Fibroblast of mammary gland (primary cell): ENCODE data around the gene MRPS22.

Experiments used
- DNase-seq: peaks from one replicate; pipeline ENCODE4 v3.0.0-alpha.2; 2010; ENCODE audit warnings: low read depth
- H3K4me3 ChIP-seq: 2 replicates; pipeline ENCODE4 v1.5.1; 2011; ENCODE audit warnings: low read depth, mild to moderate bottlenecking, low read length, moderate library complexity; ENCODE audit not compliant: control insufficient read depth
- TF ChIP-seq, protein P1 (sequence below): conservative IDR thresholded peaks from 2 replicates; pipeline ENCODE4 v1.5.1; 2011; ENCODE audit warnings: low read depth, low read length, inconsistent platforms; ENCODE audit not compliant: control insufficient read depth, insufficient read depth

The MRPS22 gene

DNA sequence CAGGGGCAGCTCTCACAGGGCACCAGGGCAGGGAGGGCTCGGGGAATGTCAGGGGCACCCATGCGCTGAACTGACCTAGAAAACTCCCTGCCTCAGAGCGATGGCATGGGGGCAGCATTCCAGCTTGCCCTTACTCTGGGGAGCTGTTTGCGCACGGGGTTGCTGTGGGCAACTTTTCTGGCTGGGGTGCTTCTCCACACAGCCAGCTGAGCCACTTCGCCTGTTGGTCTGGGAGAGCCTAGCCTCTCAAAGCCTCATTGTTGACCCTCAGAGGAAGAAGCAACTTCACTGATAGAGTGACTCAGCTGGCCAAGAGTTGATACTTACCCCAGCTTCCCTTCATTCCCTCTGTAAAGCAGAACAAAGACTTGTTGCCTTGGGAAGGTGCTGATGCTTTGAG, 42.6 kb upstream of the MRPS22 start:
- TF ChIP-seq, protein P1, sequence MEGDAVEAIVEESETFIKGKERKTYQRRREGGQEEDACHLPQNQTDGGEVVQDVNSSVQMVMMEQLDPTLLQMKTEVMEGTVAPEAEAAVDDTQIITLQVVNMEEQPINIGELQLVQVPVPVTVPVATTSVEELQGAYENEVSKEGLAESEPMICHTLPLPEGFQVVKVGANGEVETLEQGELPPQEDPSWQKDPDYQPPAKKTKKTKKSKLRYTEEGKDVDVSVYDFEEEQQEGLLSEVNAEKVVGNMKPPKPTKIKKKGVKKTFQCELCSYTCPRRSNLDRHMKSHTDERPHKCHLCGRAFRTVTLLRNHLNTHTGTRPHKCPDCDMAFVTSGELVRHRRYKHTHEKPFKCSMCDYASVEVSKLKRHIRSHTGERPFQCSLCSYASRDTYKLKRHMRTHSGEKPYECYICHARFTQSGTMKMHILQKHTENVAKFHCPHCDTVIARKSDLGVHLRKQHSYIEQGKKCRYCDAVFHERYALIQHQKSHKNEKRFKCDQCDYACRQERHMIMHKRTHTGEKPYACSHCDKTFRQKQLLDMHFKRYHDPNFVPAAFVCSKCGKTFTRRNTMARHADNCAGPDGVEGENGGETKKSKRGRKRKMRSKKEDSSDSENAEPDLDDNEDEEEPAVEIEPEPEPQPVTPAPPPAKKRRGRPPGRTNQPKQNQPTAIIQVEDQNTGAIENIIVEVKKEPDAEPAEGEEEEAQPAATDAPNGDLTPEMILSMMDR, result no peak
- no peak overlapping the region for H3K4me3 ChIP-seq
- DNase-seq, result peak; percentile 47

DNA sequence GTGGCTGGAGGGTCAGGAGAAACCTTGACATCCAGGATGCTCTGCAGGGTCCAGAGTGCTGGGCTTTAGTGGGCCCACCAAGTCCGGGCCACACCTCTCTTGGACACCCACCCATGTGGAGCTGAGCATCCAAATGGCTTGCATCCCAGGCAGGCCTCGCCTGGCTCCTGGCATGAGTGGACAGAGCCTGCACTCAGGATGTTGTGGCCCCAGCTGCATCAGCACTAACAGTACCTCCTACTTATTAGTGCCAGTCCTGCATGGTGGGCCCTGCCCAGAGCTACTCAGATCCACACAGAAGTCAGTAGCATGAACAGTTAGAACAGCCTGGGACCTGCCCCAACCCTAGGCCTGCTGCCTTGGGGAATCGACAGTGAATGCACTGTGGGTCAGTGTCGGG, 42.2 kb upstream of the MRPS22 start:
- no peak overlapping the region for H3K4me3 ChIP-seq
- no peak for DNase-seq
- TF ChIP-seq, protein P1, result no peak

DNA sequence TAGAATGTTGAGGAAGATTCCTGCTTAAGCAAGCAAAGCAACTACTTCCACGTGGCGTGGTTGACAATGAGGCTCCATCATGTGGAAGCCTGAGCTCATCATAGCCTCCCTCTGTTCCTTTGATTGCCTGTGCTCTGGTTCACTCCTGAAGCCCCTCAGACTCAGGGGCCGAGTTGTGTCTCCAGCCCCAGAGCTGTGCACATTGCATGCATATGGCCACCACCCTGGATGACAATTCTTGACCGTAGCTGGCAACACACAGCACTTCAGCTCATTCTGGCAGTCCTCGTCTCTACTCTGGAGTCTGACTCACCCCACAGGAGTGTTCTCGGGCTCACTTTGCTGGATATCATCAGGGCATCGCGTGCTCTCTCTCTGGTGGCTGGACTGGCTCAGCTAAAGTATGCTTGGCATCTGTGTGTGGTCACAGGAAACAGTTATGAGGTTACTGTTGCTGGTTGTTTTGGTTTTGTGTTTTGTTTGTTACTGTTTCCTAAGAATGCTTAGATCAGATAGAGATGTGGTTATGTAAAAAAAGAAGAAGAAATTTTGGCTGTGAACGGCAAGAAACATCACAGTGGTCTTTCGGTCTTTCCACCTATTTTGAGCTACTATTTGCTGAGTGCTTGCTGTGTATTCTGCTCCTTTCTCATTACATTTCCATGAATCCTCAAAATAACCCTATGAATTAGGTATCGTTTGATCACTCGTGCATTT, 41.6 kb upstream of the MRPS22 start:
- TF ChIP-seq, protein P1, result no peak
- peak; percentile 99 for DNase-seq
- H3K4me3 ChIP-seq, result no peak overlapping the region

DNA sequence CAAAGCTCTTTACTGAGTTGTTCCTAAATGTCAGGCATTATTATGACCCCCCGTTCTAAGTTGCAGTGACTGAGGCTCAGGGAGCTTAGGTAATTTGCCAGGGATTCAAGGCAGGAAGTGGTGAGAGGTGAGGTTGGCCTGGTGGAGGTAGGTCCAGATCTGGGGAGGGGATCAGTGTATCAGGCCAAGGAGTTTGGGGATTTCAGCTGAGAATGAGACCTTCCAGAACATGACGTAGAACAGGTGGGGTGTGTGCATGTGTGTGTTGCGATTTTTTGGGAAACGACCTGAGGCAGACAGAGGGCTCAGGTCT, 41.1 kb upstream of the MRPS22 start:
- no peak for DNase-seq
- H3K4me3 ChIP-seq, result no peak overlapping the region
- TF ChIP-seq, protein P1, result no peak

DNA sequence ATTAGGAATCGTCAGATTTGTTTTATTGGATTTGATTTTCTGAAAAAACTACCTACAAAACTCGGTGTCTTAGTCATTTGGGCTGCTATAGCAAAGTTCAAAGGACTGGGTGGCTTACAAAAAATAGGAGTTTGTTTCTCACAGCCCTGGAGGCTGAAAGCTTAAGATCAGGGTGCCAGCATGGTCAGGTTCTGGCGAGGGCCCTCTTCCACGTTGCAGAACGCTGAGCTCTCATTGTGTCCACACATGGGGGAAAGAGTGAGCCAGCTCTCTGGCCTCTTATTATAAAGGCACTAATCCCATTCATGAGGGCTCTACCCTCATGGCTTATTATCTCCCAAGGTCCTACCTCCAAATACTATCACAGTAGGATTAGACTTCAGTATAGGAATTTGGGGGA, 40.6 kb upstream of the MRPS22 start:
- no peak overlapping the region for H3K4me3 ChIP-seq
- TF ChIP-seq, protein P1, result no peak
- DNase-seq, result no peak

DNA sequence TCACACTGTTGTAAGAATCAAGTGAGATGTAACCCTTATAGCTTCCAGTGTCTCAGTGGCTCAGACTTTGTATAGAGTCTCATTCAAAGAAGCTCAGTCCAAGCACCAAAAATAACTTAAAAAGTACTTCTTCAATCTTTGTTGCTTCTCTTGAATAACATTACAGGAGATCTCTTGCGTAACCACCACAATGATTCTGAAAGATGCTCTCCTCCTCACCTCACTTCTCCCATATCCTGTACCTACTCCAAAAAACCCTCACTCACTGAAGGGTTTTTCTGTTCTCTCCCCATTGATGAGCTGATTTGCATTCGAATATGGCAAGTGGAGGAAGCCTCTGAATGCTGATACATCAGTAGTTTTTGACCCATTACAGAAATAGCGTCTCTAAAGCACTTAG, 39.4 kb upstream of the MRPS22 start:
- peak; percentile 34 for DNase-seq

More for the DNA sequence above, 39.4 kb upstream of the MRPS22 start:
- TF ChIP-seq, protein P1, result no peak
- H3K4me3 ChIP-seq, result no peak overlapping the region
